ENCODE results near the gene IGHMBP2.

The IGHMBP2 gene

GRCh38 chr11:68965901-68966853 lies 62.5 kb downstream of the IGHMBP2 start:
- DNase-seq (ENCODE audit: extremely low spot score): no peak
- TF ChIP-seq TARDBP (IDR thresholded peaks at IDR 0.05): no peak
- TF ChIP-seq SP1 (IDR thresholded peaks at IDR 0.05): no peak
- no peak for TF ChIP-seq ELF4 (IDR thresholded peaks at IDR 0.05)
- TF ChIP-seq ARNT (IDR thresholded peaks at IDR 0.05): no peak
- TF ChIP-seq HDGF (IDR thresholded peaks at IDR 0.05; ENCODE audit: borderline replicate concordance): no peak
- TF ChIP-seq SUZ12 (IDR thresholded peaks at IDR 0.05): no peak
- TF ChIP-seq BHLHE40 (IDR thresholded peaks at IDR 0.05; ENCODE audit: borderline replicate concordance): no peak
- TF ChIP-seq ZNF384 (IDR thresholded peaks at IDR 0.05): no peak
- no peak for TF ChIP-seq CTBP1 (IDR thresholded peaks at IDR 0.05; ENCODE audit: borderline replicate concordance)
- TF ChIP-seq NFRKB (IDR thresholded peaks at IDR 0.05): no peak
- no peak for TF ChIP-seq FOXM1 (IDR thresholded peaks at IDR 0.05; ENCODE audit: borderline replicate concordance)
- TF ChIP-seq FOXA1 (IDR thresholded peaks at IDR 0.05): no peak
- TF ChIP-seq PKNOX1 (IDR thresholded peaks at IDR 0.05): no peak
- no peak for TF ChIP-seq L3MBTL2 (conservative IDR thresholded peaks at IDR 0.05)
- TF ChIP-seq LEF1 (IDR thresholded peaks at IDR 0.05; ENCODE audit: borderline replicate concordance): no peak
- no peak for TF ChIP-seq FOXK2 (IDR thresholded peaks at IDR 0.05)
- ChIA-PET POLR2A (no interaction called here), CTCF (no interaction called here)

GRCh38 chr11:68966894-68967780 lies 63.4 kb downstream of the IGHMBP2 start:
- ChIA-PET CTCF (no interaction called here), POLR2A (no interaction called here)
- no peak for DNase-seq (ENCODE audit: extremely low spot score)
- TF ChIP-seq TARDBP (IDR thresholded peaks at IDR 0.05) (no peak), HDGF (IDR thresholded peaks at IDR 0.05; ENCODE audit: borderline replicate concordance) (no peak), FOXM1 (IDR thresholded peaks at IDR 0.05; ENCODE audit: borderline replicate concordance) (no peak), L3MBTL2 (conservative IDR thresholded peaks at IDR 0.05) (no peak), ZNF384 (IDR thresholded peaks at IDR 0.05) (no peak), SUZ12 (IDR thresholded peaks at IDR 0.05) (no peak), BHLHE40 (IDR thresholded peaks at IDR 0.05; ENCODE audit: borderline replicate concordance) (no peak), FOXK2 (IDR thresholded peaks at IDR 0.05) (no peak), SP1 (IDR thresholded peaks at IDR 0.05) (no peak), CTBP1 (IDR thresholded peaks at IDR 0.05; ENCODE audit: borderline replicate concordance) (no peak), PKNOX1 (IDR thresholded peaks at IDR 0.05) (no peak), NFRKB (IDR thresholded peaks at IDR 0.05) (no peak), FOXA1 (IDR thresholded peaks at IDR 0.05) (no peak), LEF1 (IDR thresholded peaks at IDR 0.05; ENCODE audit: borderline replicate concordance) (no peak), ELF4 (IDR thresholded peaks at IDR 0.05) (no peak)

DNA sequence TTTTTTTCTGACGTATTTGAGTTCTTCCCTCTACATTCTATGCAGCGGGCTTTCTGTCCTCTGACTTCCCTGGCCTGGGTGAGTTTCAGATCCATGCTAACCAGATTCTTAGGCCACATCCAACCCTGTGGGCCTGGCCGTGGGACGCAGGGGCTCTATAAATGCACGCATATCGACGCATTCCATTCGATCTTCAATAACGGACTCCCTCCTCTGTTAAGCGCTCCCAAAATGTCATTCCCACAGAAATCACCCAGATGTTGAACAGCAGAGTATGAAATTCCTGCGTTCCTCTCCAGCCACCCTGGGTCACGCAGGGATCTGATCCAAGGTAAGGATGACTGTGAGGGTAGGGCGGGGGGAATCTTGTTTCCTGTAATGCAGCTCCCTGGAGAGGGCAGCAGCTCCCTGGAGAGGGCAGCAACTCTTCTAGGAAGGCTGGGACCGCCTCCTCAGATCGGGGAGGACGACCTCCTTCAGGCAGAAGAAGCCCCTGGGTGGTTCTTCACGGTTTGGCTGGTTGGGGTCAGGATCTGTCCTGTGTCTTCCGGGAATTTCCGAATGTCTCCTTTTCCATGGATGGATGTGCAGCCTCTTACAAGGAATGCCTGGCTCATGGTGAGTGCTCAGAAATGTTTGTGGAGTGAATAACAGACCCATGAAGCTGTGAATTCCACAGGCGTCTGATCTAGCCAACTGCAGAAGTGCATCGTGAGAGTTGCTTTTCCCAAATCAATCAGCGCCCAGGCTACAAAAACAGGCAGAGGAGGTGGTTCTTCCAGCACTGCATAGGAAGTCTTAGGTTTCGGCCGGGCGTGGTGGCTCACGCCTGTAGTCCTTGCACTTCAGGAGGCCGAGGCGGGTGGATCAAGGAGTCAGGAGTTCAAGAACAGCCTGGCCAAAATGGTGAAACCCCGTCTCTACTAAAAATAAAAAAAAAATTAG lies 64.9 kb downstream of the IGHMBP2 start:
- no peak for DNase-seq (ENCODE audit: extremely low spot score)
- TF ChIP-seq CTBP1 (IDR thresholded peaks at IDR 0.05; ENCODE audit: borderline replicate concordance): no peak
- no peak for TF ChIP-seq FOXK2 (IDR thresholded peaks at IDR 0.05)
- no peak for TF ChIP-seq ARNT (IDR thresholded peaks at IDR 0.05)
- TF ChIP-seq PKNOX1 (IDR thresholded peaks at IDR 0.05): no peak
- TF ChIP-seq FOXM1 (IDR thresholded peaks at IDR 0.05; ENCODE audit: borderline replicate concordance): no peak
- TF ChIP-seq ELF4 (IDR thresholded peaks at IDR 0.05): no peak
- no peak for TF ChIP-seq TARDBP (IDR thresholded peaks at IDR 0.05)
- no peak for TF ChIP-seq LEF1 (IDR thresholded peaks at IDR 0.05; ENCODE audit: borderline replicate concordance)
- no peak for TF ChIP-seq L3MBTL2 (conservative IDR thresholded peaks at IDR 0.05)
- no peak for TF ChIP-seq ZNF384 (IDR thresholded peaks at IDR 0.05)
- no peak for TF ChIP-seq SP1 (IDR thresholded peaks at IDR 0.05)
- no peak for TF ChIP-seq FOXA1 (IDR thresholded peaks at IDR 0.05)
- TF ChIP-seq SUZ12 (IDR thresholded peaks at IDR 0.05): no peak
- TF ChIP-seq NFRKB (IDR thresholded peaks at IDR 0.05): no peak
- ChIA-PET POLR2A (no interaction called here), CTCF (no interaction called here)

- no peak for DNase-seq (ENCODE audit: extremely low spot score)
- POLR2A ChIA-PET: no interaction called here
- CTCF ChIA-PET: no interaction called here
- no peak for TF ChIP-seq SUZ12 (IDR thresholded peaks at IDR 0.05)
- no peak for TF ChIP-seq SP1 (IDR thresholded peaks at IDR 0.05)
- TF ChIP-seq PKNOX1 (IDR thresholded peaks at IDR 0.05): no peak
- TF ChIP-seq NFRKB (IDR thresholded peaks at IDR 0.05): no peak
- TF ChIP-seq BHLHE40 (IDR thresholded peaks at IDR 0.05; ENCODE audit: borderline replicate concordance): no peak
- no peak for TF ChIP-seq HDGF (IDR thresholded peaks at IDR 0.05; ENCODE audit: borderline replicate concordance)
- TF ChIP-seq FOXM1 (IDR thresholded peaks at IDR 0.05; ENCODE audit: borderline replicate concordance): no peak
- no peak for TF ChIP-seq LEF1 (IDR thresholded peaks at IDR 0.05; ENCODE audit: borderline replicate concordance)
- TF ChIP-seq FOXK2 (IDR thresholded peaks at IDR 0.05): no peak
- no peak for TF ChIP-seq ZNF384 (IDR thresholded peaks at IDR 0.05)
- no peak for TF ChIP-seq FOXA1 (IDR thresholded peaks at IDR 0.05)
- no peak for TF ChIP-seq ARNT (IDR thresholded peaks at IDR 0.05)
- TF ChIP-seq TARDBP (IDR thresholded peaks at IDR 0.05): no peak
- TF ChIP-seq L3MBTL2 (conservative IDR thresholded peaks at IDR 0.05): no peak
- TF ChIP-seq CTBP1 (IDR thresholded peaks at IDR 0.05; ENCODE audit: borderline replicate concordance): no peak
- TF ChIP-seq ELF4 (IDR thresholded peaks at IDR 0.05): no peak
Observed at GRCh38 chr11:68969386-68969785, 65.7 kb downstream of the IGHMBP2 start.
